ENCODE measurements around the gene ELFN1.

DNA sequence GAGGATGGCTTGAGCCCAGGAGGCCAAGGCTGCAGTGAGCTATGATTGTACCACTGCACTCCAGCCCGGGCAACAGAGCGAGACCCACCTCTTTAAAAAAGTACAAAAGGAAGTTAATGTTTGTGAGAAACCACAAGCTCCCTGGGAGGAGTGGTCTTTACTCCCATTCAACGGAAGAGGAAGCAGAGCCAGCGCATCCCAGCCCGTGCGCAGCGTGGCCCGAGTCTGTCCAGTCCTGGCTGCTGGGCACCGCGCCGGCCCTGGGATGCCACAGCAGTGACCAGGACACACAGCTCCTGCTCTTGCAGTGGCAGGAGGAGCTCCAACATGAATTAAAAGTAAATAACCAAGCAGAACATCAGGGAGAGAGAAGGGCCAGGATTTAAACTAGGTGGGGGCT, 68.4 kb downstream of the ELFN1 start:
- TF ChIP-seq EP300 (IDR thresholded peaks at IDR 0.05; ENCODE audit: borderline replicate concordance in 1 of 2, control insufficient read depth in 1 of 2, low read depth in 2 of 2, low read length in 2 of 2) = no peak
- TF ChIP-seq, protein P1, sequence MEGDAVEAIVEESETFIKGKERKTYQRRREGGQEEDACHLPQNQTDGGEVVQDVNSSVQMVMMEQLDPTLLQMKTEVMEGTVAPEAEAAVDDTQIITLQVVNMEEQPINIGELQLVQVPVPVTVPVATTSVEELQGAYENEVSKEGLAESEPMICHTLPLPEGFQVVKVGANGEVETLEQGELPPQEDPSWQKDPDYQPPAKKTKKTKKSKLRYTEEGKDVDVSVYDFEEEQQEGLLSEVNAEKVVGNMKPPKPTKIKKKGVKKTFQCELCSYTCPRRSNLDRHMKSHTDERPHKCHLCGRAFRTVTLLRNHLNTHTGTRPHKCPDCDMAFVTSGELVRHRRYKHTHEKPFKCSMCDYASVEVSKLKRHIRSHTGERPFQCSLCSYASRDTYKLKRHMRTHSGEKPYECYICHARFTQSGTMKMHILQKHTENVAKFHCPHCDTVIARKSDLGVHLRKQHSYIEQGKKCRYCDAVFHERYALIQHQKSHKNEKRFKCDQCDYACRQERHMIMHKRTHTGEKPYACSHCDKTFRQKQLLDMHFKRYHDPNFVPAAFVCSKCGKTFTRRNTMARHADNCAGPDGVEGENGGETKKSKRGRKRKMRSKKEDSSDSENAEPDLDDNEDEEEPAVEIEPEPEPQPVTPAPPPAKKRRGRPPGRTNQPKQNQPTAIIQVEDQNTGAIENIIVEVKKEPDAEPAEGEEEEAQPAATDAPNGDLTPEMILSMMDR (IDR thresholded peaks at IDR 0.05 in 2 of 3, conservative IDR thresholded peaks at IDR 0.05 in 1 of 3; ENCODE audit: control insufficient read depth in 2 of 3, extremely low read depth in 1 of 3, insufficient read depth in 1 of 3, low read depth in 3 of 3, low read length in 3 of 3) = no peak
- no peak for TF ChIP-seq SREBF2 (IDR thresholded peaks at IDR 0.05; ENCODE audit: low read length)
- TF ChIP-seq SMC3 (IDR thresholded peaks at IDR 0.05; ENCODE audit: borderline replicate concordance, low read length) = no peak
- TF ChIP-seq REST (IDR thresholded peaks at IDR 0.05; ENCODE audit: low read depth, low read length) = no peak
- no peak for TF ChIP-seq CBX3 (IDR thresholded peaks at IDR 0.05; ENCODE audit: borderline replicate concordance, low read depth)

Data from GM12878 (cell line).